Endothelial cell of umbilical vein (primary cell): ENCODE results near the gene TRMT44. TPM values are rescaled to one million over a fixed set of nuclear protein-coding genes. Genes with fewer than 3 reads are reported as not detected.

Source experiments
- BruUV-seq: library from RNA; stranded (reverse); fragments of 400-500 nt; replicated peaks from 2 replicates; lab custom pipeline; 2021; lab: Mats Ljungman, UMichigan
- CTCF ChIA-PET: fragments of 300-600, 350-600 bp; sonication (Branson Sonifier 250); formaldehyde crosslinking; loops from one replicate; lab custom pipeline; 2021; ENCODE audit warnings: antibody characterized with exemption, inconsistent platforms; lab: Charles Lee
- POLR2A ChIA-PET: fragments of 300-600, 350-600 bp; sonication (Branson Sonifier 250); formaldehyde crosslinking; loops from one replicate; lab custom pipeline; 2021; ENCODE audit warnings: antibody characterized with exemption, inconsistent platforms; lab: Charles Lee
- DNase-seq: peaks from one replicate; pipeline ENCODE4 v3.0.0-alpha.2; 2011; ENCODE audit warnings: low read depth, low spot score
- FAIRE-seq: peaks from 2 replicates; lab custom pipeline; 2011; peaks lifted over from hg19 to GRCh38; lab: Jason Lieb, UNC
- H2AFZ ChIP-seq: 2 replicates; pipeline ENCODE4 v1.6.0; 2012; ENCODE audit warnings: low read depth, low read length, control low read depth, inconsistent platforms
- H3K27ac ChIP-seq: 2 replicates; pipeline ENCODE4 v1.5.1; 2011; ENCODE audit warnings: low read depth, mild to moderate bottlenecking, control low read depth, low read length, moderate library complexity; ENCODE audit not compliant: insufficient read depth
- H3K27me3 ChIP-seq, 2 experiments: 2 replicates each; pipeline versions ENCODE4 v1.6.0 to v1.6.1; 2011; ENCODE audit warnings: low read length in 2 of 2, mixed read lengths in 1 of 2; ENCODE audit not compliant: control insufficient read depth in 2 of 2, insufficient read depth in 2 of 2
- H3K36me3 ChIP-seq, 2 experiments: 2 replicates in 1 of 2; 3 replicates in 1 of 2; pipeline ENCODE4 v1.5.1; 2011; ENCODE audit warnings: low read length in 2 of 2, mild to moderate bottlenecking in 1 of 2, moderate library complexity in 1 of 2; ENCODE audit not compliant: control insufficient read depth in 2 of 2, insufficient read depth in 2 of 2; ENCODE audit errors: extremely low read depth in 1 of 2
- H3K4me1 ChIP-seq: 3 replicates; pipeline ENCODE4 v1.5.1; 2011; ENCODE audit warnings: mild to moderate bottlenecking, low read length; ENCODE audit not compliant: control insufficient read depth, insufficient read depth; ENCODE audit errors: extremely low read depth
- H3K4me2 ChIP-seq: 2 replicates; pipeline ENCODE4 v1.6.1; 2011; ENCODE audit warnings: low read length, control low read depth, mixed read lengths; ENCODE audit not compliant: insufficient read depth
- H3K4me3 ChIP-seq, 3 experiments: fragments of 200-600 bp in 1 of 3; sonication (generic), shearing (Covaris generic) in 1 of 3; replicated peaks in 1 of 3; 2 replicates each; pipeline ENCODE4 v1.5.1; 2011 to 2016; ENCODE audit warnings: control low read depth in 3 of 3, low read length in 3 of 3, mild to moderate bottlenecking in 2 of 3, inconsistent platforms in 1 of 3, low read depth in 1 of 3, moderate library complexity in 1 of 3; ENCODE audit not compliant: insufficient read depth in 1 of 3
- H3K79me2 ChIP-seq: 2 replicates; pipeline ENCODE4 v1.6.0; 2012; ENCODE audit warnings: low read length, inconsistent platforms; ENCODE audit not compliant: control insufficient read depth, insufficient read depth
- H3K9ac ChIP-seq: replicated peaks from 2 replicates; pipeline ENCODE3; 2011; ENCODE audit warnings: low read length, control low read depth; ENCODE audit not compliant: insufficient read depth; ENCODE audit errors: extremely low read depth
- H3K9me1 ChIP-seq: replicated peaks from 3 replicates; pipeline ENCODE4 v1.6.0; 2011; ENCODE audit warnings: mild to moderate bottlenecking, low read length; ENCODE audit not compliant: control insufficient read depth, insufficient read depth; ENCODE audit errors: extremely low read depth
- H3K9me3 ChIP-seq: replicated peaks from 2 replicates; pipeline ENCODE4 v1.5.1; 2012; ENCODE audit warnings: low read length, inconsistent platforms; ENCODE audit not compliant: control insufficient read depth, insufficient read depth
- H4K20me1 ChIP-seq: replicated peaks from 2 replicates; pipeline ENCODE3; 2011; ENCODE audit warnings: mild to moderate bottlenecking, low read length; ENCODE audit not compliant: control insufficient read depth, insufficient read depth; ENCODE audit errors: extremely low read depth
- CTCF ChIP-seq, 2 donors: IDR thresholded peaks; 1 replicate in 1 of 2; 2 replicates in 1 of 2; pipeline ENCODE4 v1.5.1; 2011; ENCODE audit warnings: low read length in 2 of 2, mild to moderate bottlenecking in 2 of 2, moderate library complexity in 2 of 2, control low read depth in 1 of 2, inconsistent platforms in 1 of 2, low read depth in 1 of 2; ENCODE audit not compliant: insufficient read depth in 1 of 2; ENCODE audit errors: extremely low read depth in 1 of 2
- EZH2 ChIP-seq: IDR thresholded peaks from 2 replicates; pipeline ENCODE4 v1.6.1; 2012; ENCODE audit warnings: borderline replicate concordance, low read depth, mild to moderate bottlenecking, moderate library complexity, low read length, inconsistent platforms; ENCODE audit not compliant: severe bottlenecking
- FOS ChIP-seq: IDR thresholded peaks from 2 replicates; pipeline ENCODE4 v1.6.1; 2011; ENCODE audit warnings: mild to moderate bottlenecking, low read length, moderate library complexity, borderline replicate concordance; ENCODE audit not compliant: insufficient read depth
- GATA2 ChIP-seq: IDR thresholded peaks from 2 replicates; pipeline ENCODE4 v1.7.0; 2011; ENCODE audit warnings: low read depth, mild to moderate bottlenecking, moderate library complexity, mixed read lengths, low read length; ENCODE audit not compliant: insufficient read length, insufficient read depth
- MAX ChIP-seq: IDR thresholded peaks from 2 replicates; pipeline ENCODE4 v1.6.1; 2011; ENCODE audit not compliant: insufficient read depth, insufficient read length
- MYC ChIP-seq: IDR thresholded peaks from one replicate; pipeline ENCODE4 v1.6.1; 2011; ENCODE audit warnings: mild to moderate bottlenecking, low read depth, low read length
- POLR2A ChIP-seq: IDR thresholded peaks from 2 replicates; pipeline ENCODE4 v1.6.1; 2012; ENCODE audit warnings: low read depth, mild to moderate bottlenecking, control low read depth, low read length
- POLR2AphosphoS5 ChIP-seq: IDR thresholded peaks from 2 replicates; pipeline ENCODE4 v1.6.1; 2012; ENCODE audit warnings: low read depth, mild to moderate bottlenecking, control low read depth, low read length, moderate library complexity; ENCODE audit not compliant: insufficient read depth
- dilution Hi-C: fragments of 300-500 bp; cut with MboI; formaldehyde crosslinking; loops from one replicate; pipeline ENCODE4 v1.15.0; 2019; ENCODE audit warnings: low sequenced_read_pairs; ENCODE audit not compliant: extremely low pct_ligation_motif_present
- intact Hi-C: fragments of 100-400 bp; cut with micrococcal nuclease; formaldehyde crosslinking; loops from one replicate; pipeline ENCODE4 v1.10.0; 2022
- polyA plus RNA-seq, 4 experiments: library from polyadenylated mRNA; depleted of rRNA in 3 of 4; stranded (reverse) in 3 of 4; unstranded in 1 of 4; fragments of >200 nt; gene quantifications; 2 replicates each; pipeline versions ENCODE4 v1.2.1 to v1.2.3, GENCODE V29; 2011 to 2012; ENCODE audit warnings: missing spikeins in 1 of 4
- total RNA-seq: library from RNA; stranded (reverse); gene quantifications from 2 replicates; pipeline ENCODE4 v1.2.3, GENCODE V29; 2021

The TRMT44 gene
- total and polyA plus RNA-seq, 2 donors (not counting 3 experiments of a cell fraction or from before 2014, with no cell fraction given) = 10.4 to 17.3 TPM

GRCh38 chr4:8434251-8435073 is 6.1 kb upstream of the TRMT44 start:
- TF ChIP-seq CTCF (IDR thresholded peaks at IDR 0.05; ENCODE audit: extremely low read depth in 1 of 2, insufficient read depth in 1 of 2, low read depth in 1 of 2, low read length in 2 of 2) = no peak
- no peak for TF ChIP-seq MYC
- TF ChIP-seq MAX = no peak
- TF ChIP-seq FOS = no peak
- TF ChIP-seq POLR2A = no peak
- TF ChIP-seq GATA2 = no peak
- TF ChIP-seq EZH2 = no peak
- TF ChIP-seq POLR2AphosphoS5 = no peak
- BruUV-seq = no TSS peak
- H3K4me2 ChIP-seq = no peak overlapping the region
- H3K4me1 ChIP-seq = peaks cover 30% of the 10 kb centered on the region
- H2AFZ ChIP-seq = no peak overlapping the region
- no peaks in the 10 kb centered on the region for H3K9me1 ChIP-seq
- ChIA-PET POLR2A (no interaction called here), CTCF (no interaction called here)
- no peaks in the 10 kb centered on the region for H3K27me3 ChIP-seq
- H3K9me3 ChIP-seq = no peaks in the 10 kb centered on the region
- H3K36me3 ChIP-seq = no peaks in the 10 kb centered on the region
- intact Hi-C loops (no loop called here), dilution Hi-C loops (no loop called here)
- peaks cover 7% of the 10 kb centered on the region for H3K79me2 ChIP-seq
- H3K9ac ChIP-seq = no peak overlapping the region
- FAIRE-seq (no peak), DNase-seq (no peak)
- no peak overlapping the region for H3K27ac ChIP-seq
- H4K20me1 ChIP-seq = no peaks in the 10 kb centered on the region
- H3K4me3 ChIP-seq = no peak overlapping the region
